ENCODE measurements around the gene ZMYND8. TPM values are rescaled to one million over a fixed set of nuclear protein-coding genes. Genes with fewer than 3 reads are reported as not detected.

ZMYND8 gene
- total and polyA plus RNA-seq, 10 of the 15 experiments (the other 5 are each of a cell fraction or from before 2014, with no cell fraction given) = 12.9 to 54.8 (median 23.1) TPM

- no peak for TF ChIP-seq STAT3 (IDR thresholded peaks at IDR 0.05; ENCODE audit: low read depth, low read length)
- TF ChIP-seq ZNF384 (IDR thresholded peaks at IDR 0.05; ENCODE audit: borderline replicate concordance, low read depth, low read length) = no peak
- TF ChIP-seq RFX5 (IDR thresholded peaks at IDR 0.05; ENCODE audit: low read depth, low read length) = no peak
- TF ChIP-seq TBL1XR1 (IDR thresholded peaks at IDR 0.05; ENCODE audit: low read depth, low read length) = no peak
- no peak for TF ChIP-seq EZH2 (IDR thresholded peaks at IDR 0.05; ENCODE audit: borderline replicate concordance, control insufficient read depth, low read depth, low read length)
- TF ChIP-seq IRF4 (IDR thresholded peaks at IDR 0.05; ENCODE audit: low read depth, low read length) = no peak
- no peak for TF ChIP-seq ZNF207 (IDR thresholded peaks at IDR 0.05; ENCODE audit: borderline replicate concordance)
Measured at GRCh38 chr20:47188540-47188939, 168.0 kb downstream of the ZMYND8 start (continued).

DNA sequence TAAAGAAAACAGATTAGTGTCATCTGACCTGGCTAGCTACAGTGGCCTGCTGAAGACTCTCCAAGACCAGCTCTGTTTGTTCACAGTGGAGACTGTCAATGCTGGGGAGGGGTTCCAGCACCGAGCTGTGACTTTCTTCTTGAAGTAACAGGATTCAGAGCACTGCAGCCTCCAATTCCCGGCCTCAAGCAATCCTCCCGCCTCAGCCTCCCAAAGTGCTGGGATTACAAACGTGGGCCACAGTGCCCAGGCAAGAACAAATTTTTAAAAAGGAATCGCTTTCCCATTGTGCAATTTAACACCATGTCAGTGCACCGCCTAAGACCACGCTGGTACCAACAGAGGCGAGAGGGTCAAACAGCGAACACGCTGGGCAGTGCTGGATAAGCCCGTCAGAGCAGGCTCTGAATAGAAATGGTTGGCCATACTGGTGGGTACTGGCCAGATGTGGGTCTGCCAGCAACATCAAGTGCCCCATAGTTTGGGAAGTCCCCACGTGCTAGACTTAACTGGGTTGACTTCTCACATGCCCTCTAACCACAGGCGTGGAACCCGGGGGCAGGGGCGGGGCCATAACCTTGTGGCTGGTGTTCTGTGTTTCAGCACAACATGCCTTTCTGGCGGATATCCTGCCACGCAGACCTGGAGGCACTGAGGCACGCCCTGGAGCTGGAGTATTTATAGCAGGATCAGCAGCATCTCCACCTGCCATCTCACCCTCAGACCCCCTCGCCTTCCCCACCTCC is 168.9 kb downstream of the ZMYND8 start:
- Histone ChIP-seq H3K9ac (ENCODE audit: control insufficient read depth, insufficient read depth, low read length) (no peak overlapping the region), H2AFZ (ENCODE audit: control insufficient read depth, low read depth, low read length) (no peak overlapping the region), H3K4me1 (ENCODE audit: control insufficient read depth, insufficient read depth, low read length) (no peaks in the 10 kb centered on the region), H3K9me3 (replicated peaks; ENCODE audit: control insufficient read depth, insufficient read depth, low read length) (no peaks in the 10 kb centered on the region), H3K27ac (ENCODE audit: control insufficient read depth, insufficient read depth) (no peak overlapping the region), H3K79me2 (ENCODE audit: control insufficient read depth, insufficient read depth, low read length) (no peaks in the 10 kb centered on the region), H3K27me3 (replicated peaks in 1 of 2; ENCODE audit: control insufficient read depth in 2 of 2, insufficient read depth in 2 of 2, low read length in 1 of 2) (peaks cover 0 to 1% of the 10 kb centered on the region in 2 experiments; a peak in 1 of 4 replicates), H4K20me1 (ENCODE audit: control insufficient read depth, insufficient read depth) (no peaks in the 10 kb centered on the region), H3K4me3 (no peak overlapping the region), H3K4me2 (ENCODE audit: control insufficient read depth, insufficient read depth) (no peak overlapping the region), H3K36me3 (ENCODE audit: control insufficient read depth in 2 of 2, insufficient read depth in 2 of 2, low read length in 1 of 2) (no peaks in the 10 kb centered on the region)
- in situ Hi-C loops (cut with MboI) (no loop called here), intact Hi-C loops (cut with micrococcal nuclease; ENCODE audit: unreplicated experiment) (no loop called here)
- BruUV-seq (replicated peaks) = no TSS peak
- ChIA-PET CTCF (interaction anchor here (0.6 to 1.2 kb wide), 3 partner anchors 9 to 430 kb away, joined by 3 to 5 read pairs (median 3); no protein-coding TSS in a partner anchor), SMC1A (ENCODE audit: uncharacterized antibody, unreplicated experiment) (no interaction called here), POLR2A (no interaction called here), RAD21 (ENCODE audit: unreplicated experiment) (no interaction called here)
- WGBS (ENCODE audit: insufficient coverage, insufficient replicate concordance, low lambda C conversion rate, missing lambda C conversion rate) = 61% methylated on average over 19 of the region's 19 CpGs
- ATAC-seq = peak; percentile 48
- no peak for DNase-seq (ENCODE audit: low read depth, low spot score)
- FAIRE-seq = no peak
- TF ChIP-seq KAT2A (conservative IDR thresholded peaks at IDR 0.05; ENCODE audit: control insufficient read depth, low read depth, low read length) = no peak
- TF ChIP-seq GATAD2B (conservative IDR thresholded peaks at IDR 0.05; ENCODE audit: low read depth) = no peak
- TF ChIP-seq CBFB (IDR thresholded peaks at IDR 0.05; ENCODE audit: low read depth) = no peak
- no peak for TF ChIP-seq NFYB (IDR thresholded peaks at IDR 0.05; ENCODE audit: insufficient read depth, low read depth, low read length)
- no peak for TF ChIP-seq NFXL1 (IDR thresholded peaks at IDR 0.05; ENCODE audit: borderline replicate concordance)
- no peak for TF ChIP-seq HDAC2 (IDR thresholded peaks at IDR 0.05)
- no peak for TF ChIP-seq SMC3 (IDR thresholded peaks at IDR 0.05; ENCODE audit: borderline replicate concordance, low read length)
- TF ChIP-seq NBN (IDR thresholded peaks at IDR 0.05) = no peak
- TF ChIP-seq SIX5 (IDR thresholded peaks at IDR 0.05; ENCODE audit: low read depth, low read length, severe bottlenecking) = no peak
- no peak for TF ChIP-seq BCL3 (IDR thresholded peaks at IDR 0.05; ENCODE audit: borderline replicate concordance, insufficient read depth, low read depth, low read length, poor library complexity, severe bottlenecking)
- no peak for TF ChIP-seq SUPT20H (IDR thresholded peaks at IDR 0.05; ENCODE audit: borderline replicate concordance, control insufficient read depth, low read depth, low read length)
- TF ChIP-seq RFX5 (IDR thresholded peaks at IDR 0.05; ENCODE audit: low read depth, low read length) = no peak
- no peak for TF ChIP-seq BMI1 (IDR thresholded peaks at IDR 0.05; ENCODE audit: borderline replicate concordance)
- TF ChIP-seq POU2F2 (IDR thresholded peaks at IDR 0.05; ENCODE audit: borderline replicate concordance, low read depth, low read length) = no peak

Data from GM12878 (cell line).